ENCODE data around the gene IL7R. TPM values are rescaled to one million over a fixed set of nuclear protein-coding genes. Genes with fewer than 3 reads are reported as not detected.
"Not testable (repeated sequence)": the region's sequence is repeated elsewhere in the genome, so short reads cannot be mapped to it uniquely, and the experiment has no call there.

IL7R gene
- total RNA-seq, 4 donors from 2014 or later = 4.4 to 19.1 (median 11.1) TPM

- Histone ChIP-seq H3K36me3 (no peaks in the 10 kb centered on the region), H3K4me1 (peaks cover 0 to 11% (median 0%) of the 10 kb centered on the region in 3 donors), H3K27me3 (no peaks in the 10 kb centered on the region), H3K9me3 (no peaks in the 10 kb centered on the region), H3K4me3 (no peak overlapping the region), H3K27ac (no peak overlapping the region)
- DNase-seq = no peak
- intact Hi-C loops (cut with DNase I) = no loop called here
- TF ChIP-seq, protein P1, sequence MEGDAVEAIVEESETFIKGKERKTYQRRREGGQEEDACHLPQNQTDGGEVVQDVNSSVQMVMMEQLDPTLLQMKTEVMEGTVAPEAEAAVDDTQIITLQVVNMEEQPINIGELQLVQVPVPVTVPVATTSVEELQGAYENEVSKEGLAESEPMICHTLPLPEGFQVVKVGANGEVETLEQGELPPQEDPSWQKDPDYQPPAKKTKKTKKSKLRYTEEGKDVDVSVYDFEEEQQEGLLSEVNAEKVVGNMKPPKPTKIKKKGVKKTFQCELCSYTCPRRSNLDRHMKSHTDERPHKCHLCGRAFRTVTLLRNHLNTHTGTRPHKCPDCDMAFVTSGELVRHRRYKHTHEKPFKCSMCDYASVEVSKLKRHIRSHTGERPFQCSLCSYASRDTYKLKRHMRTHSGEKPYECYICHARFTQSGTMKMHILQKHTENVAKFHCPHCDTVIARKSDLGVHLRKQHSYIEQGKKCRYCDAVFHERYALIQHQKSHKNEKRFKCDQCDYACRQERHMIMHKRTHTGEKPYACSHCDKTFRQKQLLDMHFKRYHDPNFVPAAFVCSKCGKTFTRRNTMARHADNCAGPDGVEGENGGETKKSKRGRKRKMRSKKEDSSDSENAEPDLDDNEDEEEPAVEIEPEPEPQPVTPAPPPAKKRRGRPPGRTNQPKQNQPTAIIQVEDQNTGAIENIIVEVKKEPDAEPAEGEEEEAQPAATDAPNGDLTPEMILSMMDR (IDR thresholded peaks at IDR 0.05) = no peak
- TF ChIP-seq POLR2A (IDR thresholded peaks at IDR 0.05) = no peak
These were observed 28.1 kb downstream of the IL7R start for GRCh38 chr5:35884773-35885172.

- Histone ChIP-seq H3K27ac (no peak overlapping the region), H3K36me3 (no peaks in the 10 kb centered on the region), H3K27me3 (no peaks in the 10 kb centered on the region), H3K4me3 (no peak overlapping the region), H3K9me3 (no peaks in the 10 kb centered on the region), H3K4me1 (peaks cover 0 to 26% (median 0%) of the 10 kb centered on the region in 3 donors)
- intact Hi-C loops (cut with DNase I) = no loop called here
- no peak for DNase-seq
- 81 to 90% methylated on average over 3 of the region's 3 CpGs for WGBS, 2 donors
- no peak for TF ChIP-seq POLR2A (IDR thresholded peaks at IDR 0.05)
- TF ChIP-seq, protein P1 (IDR thresholded peaks at IDR 0.05) = no peak
These were observed 29.7 kb downstream of the IL7R start for GRCh38 chr5:35886381-35886780.

DNA sequence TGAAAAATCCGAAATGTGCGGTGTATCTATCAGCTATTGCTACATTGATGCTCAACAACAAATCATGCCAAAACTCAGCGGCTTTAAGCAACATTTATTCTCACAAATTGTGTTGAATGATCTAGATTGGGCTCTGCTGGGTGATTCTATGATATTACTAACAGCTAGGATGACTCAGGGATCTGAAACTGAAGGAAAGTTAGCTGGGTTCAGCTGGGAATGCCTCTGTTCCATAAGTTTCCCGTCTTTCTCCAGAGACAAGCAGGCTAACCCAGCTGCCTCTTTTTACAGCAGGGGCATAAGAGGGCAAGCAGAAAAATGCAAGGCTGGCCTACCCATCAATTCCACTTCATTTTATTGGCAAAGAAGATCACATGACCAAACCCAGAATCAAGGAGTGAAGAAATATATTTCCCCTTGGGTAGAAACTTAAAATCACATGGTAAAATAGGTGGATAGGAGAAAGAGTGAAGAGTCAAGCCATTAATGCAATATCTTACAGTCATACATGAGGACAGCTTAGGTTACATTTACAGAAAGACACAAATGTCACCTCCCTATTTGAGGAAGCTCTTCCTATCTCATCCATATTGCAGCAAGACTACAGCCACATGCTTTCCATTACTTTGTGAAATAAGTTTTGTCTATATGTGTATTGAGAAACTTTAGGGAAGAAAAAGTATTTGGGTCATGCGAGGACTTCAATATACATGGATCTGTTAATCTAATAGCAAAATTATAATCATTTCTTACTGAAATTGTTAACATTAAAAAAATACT is 30.8 kb downstream of the IL7R start:
- TF ChIP-seq, protein P1 (IDR thresholded peaks at IDR 0.05) = no peak
- Histone ChIP-seq H3K4me1 (peaks cover 0 to 26% (median 0%) of the 10 kb centered on the region in 3 donors), H3K4me3 (no peak overlapping the region), H3K36me3 (no peaks in the 10 kb centered on the region), H3K27ac (no peak overlapping the region), H3K9me3 (no peaks in the 10 kb centered on the region), H3K27me3 (no peaks in the 10 kb centered on the region)
- intact Hi-C loops (cut with DNase I) = no loop called here
- 60 to 70% methylated on average over 5 of the region's 5 CpGs for WGBS, 2 donors
- no peak for DNase-seq

- H3K4me1 ChIP-seq = peaks cover 0 to 26% (median 0%) of the 10 kb centered on the region in 3 donors
- WGBS, 2 donors = 31 to 41% methylated on average over 5 of the region's 5 CpGs
- TF ChIP-seq, protein P1 (IDR thresholded peaks at IDR 0.05) = no peak
- TF ChIP-seq POLR2A (IDR thresholded peaks at IDR 0.05) = no peak
These were observed 33.6 kb downstream of the IL7R start for GRCh38 chr5:35890021-35891020.

GRCh38 chr5:35892799-35893198 is 36.1 kb downstream of the IL7R start:
- H3K9me3 ChIP-seq; DNase-seq; H3K36me3 ChIP-seq; H3K27ac ChIP-seq; H3K27me3 ChIP-seq; H3K4me3 ChIP-seq; intact Hi-C loops (cut with DNase I): not testable (repeated sequence)
- no CpG with 5 or more reads among the region's 23 CpGs for WGBS, 2 donors
- peaks cover 0 to 26% (median 0%) of the 10 kb centered on the region in 3 donors for H3K4me1 ChIP-seq

More at GRCh38 chr5:35890021-35891020, 33.6 kb downstream of the IL7R start:
- H3K27me3 ChIP-seq = no peaks in the 10 kb centered on the region
- no peaks in the 10 kb centered on the region for H3K9me3 ChIP-seq
- H3K27ac ChIP-seq = peak overlapping the region in 2 of 4 donors; percentile 1 to 36
- no peak for DNase-seq
- no peak overlapping the region for H3K4me3 ChIP-seq
- intact Hi-C loops (cut with DNase I) = no loop called here
- no peaks in the 10 kb centered on the region for H3K36me3 ChIP-seq

Data from esophagus squamous epithelium (tissue), 5 donors.